MM.1S (cell line): ENCODE data around the gene HSF2BP.

ENCODE experiments used
- DNase-seq: peaks from one replicate; pipeline ENCODE4 v3.0.0-alpha.2; 2015
- H2AFZ ChIP-seq: fragments of 300-600 bp; sonication (generic); 2 replicates; pipeline ENCODE4 v1.6.0; 2016; ENCODE audit warnings: antibody characterized with exemption, low read length
- H3F3A ChIP-seq: fragments of 300-600 bp; sonication (generic); 2 replicates; pipeline ENCODE4 v1.6.1; 2016; ENCODE audit warnings: mild to moderate bottlenecking, antibody characterized with exemption, low read length, moderate library complexity, mixed read lengths; ENCODE audit not compliant: insufficient read depth
- H3K27ac ChIP-seq: fragments of 300-600 bp; sonication (generic); 2 replicates; pipeline ENCODE4 v1.5.1; 2016; ENCODE audit warnings: mild to moderate bottlenecking, low read length
- H3K27me3 ChIP-seq: fragments of 300-600 bp; sonication (generic); replicated peaks from 2 replicates; pipeline ENCODE4 v1.6.0; 2016; ENCODE audit warnings: low read length; ENCODE audit not compliant: insufficient read depth
- H3K36me3 ChIP-seq: fragments of 300-600 bp; sonication (generic); replicated peaks from 2 replicates; pipeline ENCODE4 v1.6.1; 2016; ENCODE audit warnings: mild to moderate bottlenecking, low read length, mixed read lengths; ENCODE audit not compliant: insufficient read depth
- H3K4me1 ChIP-seq: fragments of 300-600 bp; sonication (generic); 2 replicates; pipeline ENCODE4 v1.6.1; 2016; ENCODE audit warnings: low read length, mixed read lengths
- H3K4me2 ChIP-seq: fragments of 300-600 bp; sonication (generic); 2 replicates; pipeline ENCODE4 v1.6.0; 2016; ENCODE audit warnings: low read depth, low read length
- H3K4me3 ChIP-seq: fragments of 300-600 bp; sonication (generic); 2 replicates; pipeline ENCODE4 v1.5.1; 2016; ENCODE audit warnings: low read length, mixed read lengths
- H3K79me2 ChIP-seq: fragments of 300-600 bp; sonication (generic); 2 replicates; pipeline ENCODE4 v1.6.1; 2016; ENCODE audit warnings: mixed run types, low read length, mixed read lengths
- H3K9ac ChIP-seq: fragments of 300-600 bp; sonication (generic); 2 replicates; pipeline ENCODE4 v1.6.1; 2016; ENCODE audit warnings: low read length, mixed read lengths
- H3K9me2 ChIP-seq: fragments of 300-600 bp; sonication (generic); replicated peaks from 2 replicates; pipeline ENCODE4 v1.6.1; 2016; ENCODE audit warnings: mild to moderate bottlenecking, low read length, mixed read lengths; ENCODE audit not compliant: insufficient read depth
- H3K9me3 ChIP-seq: fragments of 300-600 bp; sonication (generic); replicated peaks from 2 replicates; pipeline ENCODE4 v1.6.1; 2016; ENCODE audit warnings: mild to moderate bottlenecking, low read length, mixed read lengths; ENCODE audit not compliant: insufficient read depth
- H4K20me1 ChIP-seq: fragments of 300-600 bp; sonication (generic); 2 replicates; pipeline ENCODE4 v1.6.1; 2016; ENCODE audit warnings: mild to moderate bottlenecking, low read length, moderate library complexity, mixed read lengths; ENCODE audit not compliant: insufficient read depth
- CTCF ChIP-seq: fragments of 300-600 bp; sonication (generic); IDR thresholded peaks from 2 replicates; pipeline ENCODE4 v1.5.1; 2016; ENCODE audit warnings: antibody characterized with exemption, low read length, mixed read lengths
- EZH2 ChIP-seq: fragments of 300-600 bp; sonication (generic); optimal IDR thresholded peaks from 2 replicates; pipeline ENCODE3; 2017; ENCODE audit warnings: low read depth, mild to moderate bottlenecking, antibody characterized with exemption, low read length, mixed read lengths
- EZH2phosphoT487 ChIP-seq: fragments of 300-600 bp; sonication (generic); IDR thresholded peaks from 2 replicates; pipeline ENCODE4 v1.6.1; 2018; ENCODE audit warnings: antibody characterized with exemption, low read length

Gene HSF2BP

GRCh38 chr21:43608225-43608624 is 51.1 kb downstream of the HSF2BP start:
- Histone ChIP-seq H3K9ac (no peak overlapping the region), H4K20me1 (no peaks in the 10 kb centered on the region), H3K4me3 (no peak overlapping the region), H3K9me2 (no peaks in the 10 kb centered on the region), H2AFZ (no peak overlapping the region), H3F3A (peaks cover 11% of the 10 kb centered on the region), H3K9me3 (no peaks in the 10 kb centered on the region), H3K36me3 (no peaks in the 10 kb centered on the region), H3K27ac (no peak overlapping the region), H3K4me1 (peaks cover 9% of the 10 kb centered on the region), H3K79me2 (no peaks in the 10 kb centered on the region), H3K4me2 (no peak overlapping the region), H3K27me3 (no peaks in the 10 kb centered on the region)
- TF ChIP-seq EZH2 (no peak), CTCF (no peak), EZH2phosphoT487 (no peak)
- no peak for DNase-seq

GRCh38 chr21:43605320-43606215 is 53.7 kb downstream of the HSF2BP start:
- Histone ChIP-seq H3K27me3 (no peaks in the 10 kb centered on the region), H3K79me2 (no peaks in the 10 kb centered on the region), H3K27ac (no peak overlapping the region), H3K4me1 (peaks cover 15% of the 10 kb centered on the region), H4K20me1 (no peaks in the 10 kb centered on the region), H3K9me3 (no peaks in the 10 kb centered on the region), H3F3A (peaks cover 9% of the 10 kb centered on the region), H3K36me3 (no peaks in the 10 kb centered on the region), H2AFZ (no peak overlapping the region), H3K9ac (no peak overlapping the region), H3K4me2 (no peak overlapping the region), H3K4me3 (no peak overlapping the region), H3K9me2 (no peaks in the 10 kb centered on the region)
- DNase-seq, result no peak
- TF ChIP-seq EZH2phosphoT487, result no peak
- TF ChIP-seq EZH2, result no peak
- TF ChIP-seq CTCF, result no peak

- Histone ChIP-seq H3K9me3 (no peaks in the 10 kb centered on the region), H3K79me2 (no peaks in the 10 kb centered on the region), H3K27me3 (no peaks in the 10 kb centered on the region), H3K9me2 (no peaks in the 10 kb centered on the region), H3K9ac (no peak overlapping the region), H3K36me3 (no peaks in the 10 kb centered on the region), H3K27ac (no peak overlapping the region), H3K4me1 (peaks cover 15% of the 10 kb centered on the region), H3K4me3 (no peak overlapping the region), H3F3A (peaks cover 9% of the 10 kb centered on the region), H2AFZ (no peak overlapping the region), H3K4me2 (no peak overlapping the region), H4K20me1 (no peaks in the 10 kb centered on the region)
- TF ChIP-seq CTCF (no peak), EZH2phosphoT487 (no peak), EZH2 (no peak)
- DNase-seq, result no peak
These were observed 54.6 kb downstream of the HSF2BP start for GRCh38 chr21:43604505-43605204.
